Psoas muscle (tissue), 8 donors: Measurements from ENCODE around the gene FER. TPM values are rescaled to one million over a fixed set of nuclear protein-coding genes. Genes with fewer than 3 reads are reported as not detected.

Source experiments
- ATAC-seq, 4 donors: fragments of 200-7000 bp; cut with Tn5 transposase; one replicate each; pipeline ENCODE4 v1.9.1; 2020; ENCODE audit warnings: moderate library complexity in 3 of 4, mild to moderate bottlenecking in 2 of 4
- DNase-seq, 2 donors: peaks; one replicate each; pipeline ENCODE4 v3.0.0-alpha.2; 2020
- H3K27ac ChIP-seq: fragments of 200-600 bp; one replicate; pipeline ENCODE4 v1.8.0; 2022
- H3K27me3 ChIP-seq, 3 donors: fragments of 200-600 bp in 1 of 3; one replicate each; pipeline versions ENCODE4 v1.6.1 to v1.8.0; 2013 to 2022; ENCODE audit warnings: low read length in 2 of 3, mild to moderate bottlenecking in 2 of 3, moderate library complexity in 1 of 3; ENCODE audit not compliant: insufficient read depth in 3 of 3
- H3K36me3 ChIP-seq, 2 donors: fragments of 200-600 bp in 1 of 2; one replicate each; pipeline versions ENCODE4 v1.6.1 to v1.8.0; 2013 to 2022; ENCODE audit warnings: low read depth in 1 of 2, mild to moderate bottlenecking in 1 of 2, moderate library complexity in 1 of 2; ENCODE audit not compliant: insufficient read depth in 1 of 2
- H3K4me1 ChIP-seq: fragments of 200-600 bp; one replicate; pipeline ENCODE4 v1.8.0; 2022
- H3K4me3 ChIP-seq: fragments of 200-600 bp; one replicate; pipeline ENCODE4 v1.8.0; 2022; ENCODE audit warnings: mild to moderate bottlenecking
- H3K9me3 ChIP-seq: fragments of 200-600 bp; one replicate; pipeline ENCODE4 v1.8.0; 2022
- CTCF ChIP-seq: fragments of 200-600 bp; IDR thresholded peaks from one replicate; pipeline ENCODE4 v1.8.0; 2022; ENCODE audit warnings: antibody characterized with exemption
- WGBS, 3 donors: extraction: QIAGEN DNeasy Blood & Tissue Kit; methylation state at CpG; one replicate each; pipeline versions ENCODE4 v1.1.6 to v1.1.7; 2013; 5-methylcytosine and 5-hydroxymethylcytosine counted together
- intact Hi-C, 2 donors: fragments of 100-400 bp; cut with DNase I; formaldehyde crosslinking; loops; one replicate each; pipeline versions ENCODE4 v1.11.0 to v1.14.2; 2022
- polyA plus RNA-seq, 3 donors: library from polyadenylated mRNA; stranded (reverse); fragments of 200-250 nt; gene quantifications; one replicate each; pipeline ENCODE4 v1.2.3, GENCODE V29; 2013
- total RNA-seq, 4 donors: library from RNA; stranded (reverse); fragmentation: NEBNext Ultra II Directional in 2 of 4; extraction: Animal tissue kit (Norgen Biotek cat#: 25700) in 2 of 4; gene quantifications; one replicate each; pipeline versions ENCODE4 v1.2.1 to v1.2.4, GENCODE V29; 2021 to 2023
- donor health status: healthy with polysubstance abuse.
- donor health status: DM: no; HTN: no; CAD: no; lungs with moderate emphysema.
- donor health status: Bipolar disorder and iron deficiency.
- donor health status: healthy.
- donor health status: DM: yes; HTN: yes; CAD: no.
- donor health status: DM: no; HTN: no; CAD: no.
- donor health status: DM: no; HTN: no; CAD: no.
- donor health status: DM: yes; HTN: yes; CAD: no.

FER gene
- total and polyA plus RNA-seq, 7 donors = 0.66 to 7.6 (median 4.6) TPM

GRCh38 chr5:108947164-108947563 lies 199.5 kb downstream of the FER start:
- H3K9me3 ChIP-seq = no peaks in the 10 kb centered on the region
- H3K27me3 ChIP-seq = no peaks in the 10 kb centered on the region
- WGBS, 3 donors = 97 to 100% (median 98%) methylated on average over 1 of the region's 1 CpG
- ATAC-seq (no peak), DNase-seq (no peak)
- no peak overlapping the region for H3K4me3 ChIP-seq
- H3K4me1 ChIP-seq = no peaks in the 10 kb centered on the region
- TF ChIP-seq CTCF = no peak
- intact Hi-C loops = no loop called here
- H3K27ac ChIP-seq = no peak overlapping the region
- no peaks in the 10 kb centered on the region for H3K36me3 ChIP-seq

- ATAC-seq = no peak
- H3K36me3 ChIP-seq = no peaks in the 10 kb centered on the region
- intact Hi-C loops = no loop called here
These were observed 202.6 kb downstream of the FER start for GRCh38 chr5:108950276-108950675.

DNA sequence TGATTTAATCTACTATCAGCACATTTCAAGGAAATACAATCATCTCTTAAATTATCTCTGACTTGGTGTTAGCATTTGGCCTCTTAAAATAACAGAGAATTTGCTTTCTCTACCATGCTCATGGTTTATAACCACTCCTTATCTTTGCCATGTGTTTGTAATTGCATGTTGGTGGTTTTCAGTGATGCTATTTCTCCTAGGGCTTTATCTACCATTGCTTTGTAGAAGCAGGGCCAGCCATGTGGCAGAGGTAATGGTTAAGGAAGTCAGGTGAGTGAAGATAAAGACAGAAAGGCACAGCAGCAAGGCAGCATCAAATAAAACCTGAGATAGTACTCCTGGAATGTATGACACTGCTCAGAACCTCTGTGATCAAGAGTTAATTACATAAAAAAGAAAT lies 206.2 kb downstream of the FER start:
- no peaks in the 10 kb centered on the region for H3K9me3 ChIP-seq
- H3K27me3 ChIP-seq = no peaks in the 10 kb centered on the region
- TF ChIP-seq CTCF = no peak
- ATAC-seq = no peak
- H3K27ac ChIP-seq = no peak overlapping the region
- H3K4me3 ChIP-seq = no peak overlapping the region
- DNase-seq = no peak
- H3K4me1 ChIP-seq = no peaks in the 10 kb centered on the region
- intact Hi-C loops = no loop called here
- H3K36me3 ChIP-seq = no peaks in the 10 kb centered on the region

More at GRCh38 chr5:108950276-108950675, 202.6 kb downstream of the FER start:
- H3K27me3 ChIP-seq = no peaks in the 10 kb centered on the region
- 97 to 100% (median 99%) methylated on average over 2 of the region's 2 CpGs for WGBS, 3 donors
- no peak for DNase-seq
- no peaks in the 10 kb centered on the region for H3K9me3 ChIP-seq
- TF ChIP-seq CTCF = no peak
- H3K27ac ChIP-seq = no peak overlapping the region
- H3K4me3 ChIP-seq = no peak overlapping the region
- H3K4me1 ChIP-seq = no peaks in the 10 kb centered on the region

- Histone ChIP-seq H3K27me3 (no peaks in the 10 kb centered on the region), H3K27ac (no peak overlapping the region), H3K4me3 (no peak overlapping the region), H3K9me3 (no peaks in the 10 kb centered on the region), H3K36me3 (no peaks in the 10 kb centered on the region), H3K4me1 (no peaks in the 10 kb centered on the region)
- TF ChIP-seq CTCF = no peak
- intact Hi-C loops = no loop called here
- no peak for ATAC-seq
- DNase-seq = no peak
These were observed 209.6 kb downstream of the FER start for GRCh38 chr5:108957333-108957732.

DNA sequence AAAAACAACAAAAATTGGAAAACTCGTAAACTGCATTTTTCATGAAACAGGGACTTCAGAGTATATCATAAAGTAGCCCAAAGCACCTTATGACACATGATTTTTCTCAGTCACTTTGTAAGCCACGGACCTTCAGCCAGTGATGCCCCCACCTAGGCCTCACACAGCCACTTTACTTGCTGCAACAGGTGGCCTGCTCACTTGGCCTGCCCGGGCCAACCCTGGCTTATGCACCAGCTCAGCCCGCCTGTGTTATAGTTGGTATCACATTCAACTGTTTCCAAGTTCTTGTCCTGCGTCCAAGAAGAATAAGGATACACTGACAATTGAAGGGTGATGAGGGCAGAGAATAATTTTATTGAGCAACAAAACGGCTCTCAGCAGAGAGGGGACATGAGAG lies 219.2 kb downstream of the FER start:
- H3K27ac ChIP-seq = no peak overlapping the region
- ATAC-seq (no peak), DNase-seq (no peak)
- H3K36me3 ChIP-seq = no peaks in the 10 kb centered on the region
- TF ChIP-seq CTCF = no peak
- H3K27me3 ChIP-seq = no peaks in the 10 kb centered on the region
- no peak overlapping the region for H3K4me3 ChIP-seq
- intact Hi-C loops = no loop called here
- no peaks in the 10 kb centered on the region for H3K9me3 ChIP-seq
- no peaks in the 10 kb centered on the region for H3K4me1 ChIP-seq
- 74 to 96% (median 95%) methylated on average over 6 of the region's 6 CpGs for WGBS, 3 donors
